HG03342 (cell line): ENCODE measurements around the gene C1QL4.
"Not testable (repeated sequence)": the region's sequence is repeated elsewhere in the genome, so short reads cannot be mapped to it uniquely, and the experiment has no call there.

Experiments
- ATAC-seq: cut with Tn5 transposase; IDR thresholded peaks from one replicate; pipeline ENCODE4 v1.9.1; 2021; ENCODE audit warnings: mild to moderate bottlenecking, moderate library complexity; ENCODE audit not compliant: unreplicated experiment

The C1QL4 gene

DNA sequence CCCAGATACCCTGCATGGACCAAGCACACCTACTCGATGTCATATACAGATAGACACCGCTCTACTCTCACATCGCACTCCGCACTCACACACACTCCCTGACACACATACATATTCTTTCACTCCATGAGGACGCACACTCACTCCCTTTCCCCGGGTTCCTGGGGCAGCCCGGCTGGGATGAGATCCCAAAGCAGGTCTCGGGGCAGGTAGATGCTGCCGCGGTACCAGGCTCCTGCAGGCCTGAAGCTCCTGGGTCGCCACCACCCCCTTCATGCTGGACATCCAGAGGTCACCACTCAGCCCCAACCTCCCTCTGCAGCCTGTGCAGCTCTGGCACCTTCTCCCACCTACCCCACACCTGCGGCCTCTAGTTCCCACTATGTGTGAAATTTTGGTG, 2.3 kb downstream of the C1QL4 start:
- ATAC-seq = no peak

DNA sequence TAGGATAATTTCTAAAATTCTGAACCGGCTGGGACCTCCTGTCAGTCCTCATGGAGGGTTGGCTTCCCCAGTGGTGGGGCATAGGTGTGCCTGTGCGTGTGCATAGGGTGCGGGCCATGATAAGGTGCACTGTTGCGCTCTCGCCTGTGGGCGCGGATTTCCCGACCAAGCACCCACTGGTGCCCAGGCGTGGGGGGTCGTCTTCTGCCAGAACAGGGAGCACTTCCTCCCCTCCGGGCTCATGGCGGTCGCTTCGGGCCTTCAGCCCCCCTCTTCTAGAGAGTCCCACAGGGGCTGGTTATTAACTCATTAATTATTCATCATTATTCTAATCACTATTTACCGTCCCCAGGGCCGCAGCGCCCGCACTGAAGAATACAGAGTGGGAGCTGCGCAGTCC, 2.8 kb downstream of the C1QL4 start:
- ATAC-seq = no peak

DNA sequence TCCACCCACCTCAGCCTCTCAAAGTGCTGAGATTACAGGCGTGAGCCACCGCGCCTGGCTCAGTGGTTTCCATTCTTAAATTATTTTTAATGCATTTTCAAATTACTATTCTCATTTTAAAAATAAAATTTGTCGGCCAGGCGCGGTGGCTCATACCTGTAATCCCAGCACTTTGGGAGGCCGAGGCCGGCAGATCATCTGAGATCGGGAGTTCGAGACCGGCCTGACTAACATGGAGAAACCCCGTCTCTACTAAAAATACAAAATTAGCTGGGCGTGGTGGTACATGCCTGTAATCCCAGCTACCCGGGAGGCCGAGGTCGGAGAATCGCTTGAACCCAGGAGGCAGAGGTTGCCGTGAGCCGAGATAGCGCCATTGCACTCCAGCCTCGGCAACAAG, 3.2 kb downstream of the C1QL4 start:
- not testable (repeated sequence) for ATAC-seq

- ATAC-seq = no peak
Observed at GRCh38 chr12:49332891-49333371, 4.1 kb downstream of the C1QL4 start.

GRCh38 chr12:49332441-49332861, 4.5 kb downstream of the C1QL4 start:
- no peak for ATAC-seq

DNA sequence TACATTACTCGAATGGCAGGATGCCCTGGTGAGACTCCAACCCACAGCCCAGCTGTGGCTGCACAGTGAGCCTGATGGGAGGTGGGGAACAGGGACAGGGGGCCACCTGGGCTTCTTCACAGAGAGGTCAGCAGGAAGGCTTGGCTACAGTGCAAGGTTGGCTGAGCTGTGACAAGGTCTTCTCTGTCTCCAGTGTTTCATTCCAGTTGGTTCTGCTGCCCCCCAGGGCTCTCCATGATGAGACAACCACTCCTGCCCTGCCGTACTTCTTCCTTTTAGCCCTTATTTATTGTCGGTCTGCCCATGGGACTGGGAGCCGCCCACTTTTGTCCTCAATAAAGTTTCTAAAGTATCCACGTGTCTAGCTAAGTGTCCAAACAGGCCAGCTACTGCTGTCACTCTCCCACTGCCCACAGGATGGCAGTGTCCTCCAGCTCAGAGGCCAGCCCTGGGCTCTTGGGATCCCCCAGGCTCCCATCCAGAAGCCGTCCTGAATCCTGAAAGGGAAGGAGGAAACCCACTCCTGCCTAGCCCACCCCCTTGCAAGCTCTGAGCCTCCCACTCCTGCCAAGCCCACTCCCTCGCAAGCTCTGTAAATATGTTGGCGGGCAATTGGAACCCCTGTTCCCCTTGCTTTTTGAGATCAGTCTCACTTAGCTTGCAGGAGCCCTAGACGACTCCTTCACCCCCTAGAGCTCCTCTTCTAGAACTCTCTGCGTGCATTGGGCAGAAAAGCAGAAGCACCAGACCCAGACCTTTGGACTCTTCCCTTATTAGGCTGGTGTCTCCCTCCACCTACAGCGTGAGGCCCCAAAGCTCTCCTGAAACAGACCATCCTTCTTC, 5.4 kb downstream of the C1QL4 start:
- no peak for ATAC-seq

- ATAC-seq = no peak
Observed at GRCh38 chr12:49330631-49331379, 6.2 kb downstream of the C1QL4 start.

DNA sequence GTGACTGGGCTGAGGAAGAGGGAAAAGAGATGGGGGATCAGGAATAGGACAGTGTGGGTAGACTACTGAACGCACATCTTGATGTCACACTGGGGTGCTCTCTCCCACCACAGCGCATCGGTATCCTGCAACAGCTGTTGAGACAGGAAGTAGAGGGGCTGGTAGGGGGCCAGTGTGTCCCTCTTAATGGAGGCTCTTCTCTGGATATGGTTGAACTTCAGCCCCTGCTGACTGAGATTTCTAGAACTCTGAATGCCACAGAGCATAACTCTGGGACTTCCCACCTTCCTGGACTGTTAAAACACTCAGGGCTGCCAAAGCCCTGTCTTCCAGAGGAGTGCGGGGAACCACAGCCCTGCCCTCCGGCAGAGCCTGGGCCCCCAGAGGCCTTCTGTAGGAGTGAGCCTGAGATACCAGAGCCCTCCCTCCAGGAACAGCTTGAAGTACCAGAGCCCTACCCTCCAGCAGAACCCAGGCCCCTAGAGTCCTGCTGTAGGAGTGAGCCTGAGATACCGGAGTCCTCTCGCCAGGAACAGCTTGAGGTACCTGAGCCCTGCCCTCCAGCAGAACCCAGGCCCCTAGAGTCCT, 6.9 kb downstream of the C1QL4 start:
- no peak for ATAC-seq

- no peak for ATAC-seq
Observed at GRCh38 chr12:49328816-49329215, 8.2 kb downstream of the C1QL4 start.

DNA sequence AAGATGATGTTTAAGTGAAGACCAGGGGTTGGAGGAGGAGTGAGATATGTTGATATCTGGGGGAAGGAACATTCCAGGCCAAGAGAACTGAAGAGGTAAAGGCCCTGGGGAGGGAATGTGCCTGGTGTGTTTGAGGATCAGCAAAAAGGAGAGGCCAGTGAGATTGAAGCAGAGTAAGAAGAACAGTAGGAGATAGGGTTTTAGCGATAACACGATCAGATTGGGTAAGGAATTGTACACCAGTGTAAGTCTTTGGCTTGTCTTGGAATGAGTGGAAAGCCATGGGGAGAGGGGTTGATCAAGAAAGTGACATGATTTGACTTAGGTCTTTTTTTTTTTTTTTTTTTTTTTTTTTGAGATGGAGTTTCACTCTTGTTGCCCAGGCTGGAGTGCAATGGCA, 9.1 kb downstream of the C1QL4 start:
- ATAC-seq = no peak

- ATAC-seq = no peak
Observed at GRCh38 chr12:49327368-49327767, 9.6 kb downstream of the C1QL4 start.

DNA sequence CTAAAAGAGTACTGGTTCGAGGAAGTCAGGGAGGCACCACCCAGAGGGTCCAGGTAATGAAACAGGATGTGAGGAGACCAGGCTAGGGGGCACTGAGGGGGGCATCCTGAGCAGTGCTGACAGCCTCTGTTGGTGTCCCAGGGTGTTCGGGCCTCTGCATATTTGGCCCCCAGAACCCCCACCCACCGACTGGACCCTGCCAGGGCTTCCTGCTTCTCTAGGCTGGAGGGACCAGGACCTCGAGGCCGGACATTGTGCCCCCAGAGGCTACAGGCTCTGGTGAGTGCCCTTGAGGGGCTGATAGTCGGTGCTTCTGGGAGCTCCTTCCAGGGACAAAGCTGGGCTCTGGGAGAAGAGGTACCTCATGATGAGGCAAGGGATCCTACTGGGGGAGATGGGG, 11.4 kb downstream of the C1QL4 start:
- no peak for ATAC-seq

- no peak for ATAC-seq
Observed at GRCh38 chr12:49323524-49324097, 13.4 kb downstream of the C1QL4 start.

DNA sequence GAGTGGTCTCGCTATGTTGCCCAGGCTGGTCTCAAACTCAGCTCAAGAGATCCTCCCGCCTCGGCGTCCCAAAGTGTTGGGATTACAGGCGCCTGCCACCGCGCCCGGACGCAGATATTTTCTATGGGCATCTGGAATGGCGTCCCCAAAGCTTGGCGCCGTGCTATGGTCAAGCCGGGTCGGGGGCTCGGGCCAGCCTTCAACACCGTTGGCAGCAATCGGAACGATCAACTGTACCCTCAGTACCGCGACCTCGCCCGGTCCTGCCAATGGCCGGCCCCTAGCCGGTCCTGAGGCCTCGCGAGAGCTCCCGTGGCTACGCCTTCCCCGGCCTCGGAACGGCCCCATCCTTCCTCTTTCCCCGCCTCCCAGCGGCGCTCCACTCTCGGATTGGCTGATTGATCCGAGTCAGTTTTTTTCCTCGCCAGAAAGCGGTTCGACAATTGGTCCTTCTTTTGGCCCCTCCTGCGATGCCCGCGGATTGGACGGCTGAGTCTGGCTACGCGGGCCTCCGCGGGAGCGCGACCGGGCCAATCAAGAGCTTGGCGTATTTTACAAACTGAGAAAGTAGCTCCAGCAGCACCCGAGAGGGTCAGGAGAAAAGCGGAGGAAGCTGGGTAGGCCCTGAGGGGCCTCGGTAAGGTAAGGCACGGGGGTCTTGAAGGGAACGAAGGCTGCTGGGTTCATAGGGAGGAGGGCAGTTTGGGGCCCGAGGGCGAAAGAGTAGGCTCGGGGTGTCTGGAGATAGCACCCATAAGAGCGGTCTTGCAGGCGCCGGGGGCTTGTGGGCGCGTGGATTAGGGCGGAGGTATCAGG, 14.1 kb downstream of the C1QL4 start, which contains the start of gene TROAP:
TSS of gene TROAP (plus strand) at position 548 of the 816 bp plus-strand sequence. CDS start 354 bp downstream, outside the sequence.
- peak; percentile 97 for ATAC-seq

GRCh38 chr12:49322367-49322707, 14.7 kb downstream of the C1QL4 start:
- no peak for ATAC-seq

GRCh38 chr12:49320411-49321103, 16.4 kb downstream of the C1QL4 start:
- not testable (repeated sequence) for ATAC-seq

DNA sequence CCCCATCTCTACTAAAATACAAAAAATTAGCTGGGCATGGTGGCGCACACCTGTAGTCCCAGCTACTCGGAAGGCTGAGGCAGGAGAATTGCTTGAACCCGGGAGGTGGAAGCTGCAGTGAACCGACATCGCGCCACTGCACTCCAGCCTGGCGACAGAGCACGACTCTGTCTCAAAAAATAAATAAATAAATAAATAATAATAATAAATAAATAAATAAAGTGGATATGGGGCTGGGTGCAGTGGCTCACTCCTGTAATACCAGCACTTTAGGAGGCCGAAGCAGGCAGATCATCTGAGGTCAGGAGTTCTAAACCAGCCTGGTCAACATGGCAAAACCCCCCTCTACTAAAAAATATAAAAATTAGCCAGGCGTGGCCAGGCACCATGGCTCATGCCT, 19.9 kb downstream of the C1QL4 start:
- not testable (repeated sequence) for ATAC-seq

DNA sequence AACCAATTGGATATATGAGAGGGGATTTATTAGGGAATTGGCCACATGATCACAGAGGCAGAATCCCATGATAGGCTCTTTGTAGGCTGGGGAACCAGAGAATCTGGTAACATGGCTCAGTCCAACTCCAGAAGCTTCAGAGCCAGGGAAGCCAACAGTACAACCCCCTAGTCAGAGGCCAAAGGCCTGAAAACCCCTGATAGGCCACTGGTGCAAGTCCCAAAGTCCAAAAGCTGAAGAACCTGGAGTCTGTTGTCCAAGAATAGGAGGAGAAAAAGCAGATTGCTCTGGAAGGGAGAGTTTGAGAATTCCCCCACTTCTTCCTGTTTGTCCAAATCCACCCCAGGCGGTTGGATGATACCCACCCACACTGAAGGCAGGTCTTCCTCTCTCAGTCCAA, 22.2 kb downstream of the C1QL4 start:
- no peak for ATAC-seq

GRCh38 chr12:49310451-49311000, 26.5 kb downstream of the C1QL4 start:
- ATAC-seq = not testable (repeated sequence)
